Measurements from ENCODE around the gene CCNE1. TPM values are rescaled to one million over a fixed set of nuclear protein-coding genes. Genes with fewer than 3 reads are reported as not detected.

Gene CCNE1
- total and polyA plus RNA-seq, 2 of the 13 experiments (the other 11 are each of a cell fraction or from before 2014, with no cell fraction given): 16.0 to 50.6 TPM

DNA sequence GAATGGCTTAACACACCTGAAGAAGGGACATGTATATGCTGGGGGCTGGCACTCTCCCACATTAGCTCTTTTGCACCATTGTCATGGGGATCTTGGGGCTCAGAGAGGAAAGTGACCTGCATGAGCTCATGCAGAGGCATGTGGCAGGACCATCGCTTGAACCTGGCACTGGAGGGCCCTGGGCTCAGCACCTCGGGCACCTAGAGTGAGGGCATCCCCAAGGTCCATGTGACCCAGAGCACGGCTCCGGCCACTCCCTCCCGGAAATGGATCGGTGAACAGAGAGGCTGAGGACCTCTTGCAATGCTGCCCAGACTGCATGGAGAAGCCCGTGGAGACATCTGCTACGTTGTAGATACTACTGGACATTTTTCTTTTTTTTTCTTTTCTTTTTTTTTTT is 38.6 kb upstream of the CCNE1 start:
- no peak overlapping the region for H3K4me3 ChIP-seq (replicated peaks in 1 of 3; ENCODE audit: insufficient read depth in 1 of 3, low read depth in 2 of 3, low read length in 3 of 3)
- H3K79me2 ChIP-seq (ENCODE audit: insufficient read depth, low read length): no peaks in the 10 kb centered on the region
- H3K27me3 ChIP-seq (ENCODE audit: control insufficient read depth in 1 of 2, insufficient read depth in 2 of 2, low read length in 2 of 2): peaks cover 2 to 13% of the 10 kb centered on the region in 2 experiments; a peak in 3 of 5 replicates
- no peaks in the 10 kb centered on the region for H3K36me3 ChIP-seq (replicated peaks in 1 of 2; ENCODE audit: control insufficient read depth in 1 of 2, insufficient read depth in 2 of 2, low read length in 2 of 2)
- in situ Hi-C loops (cut with HindIII; ENCODE audit: extremely low pct_ligation_motif_present, low pct_unique_long_range_greater_than_20kb): no loop called here
- no peaks in the 10 kb centered on the region for H3K4me1 ChIP-seq (ENCODE audit: insufficient read depth, low read length)
- no peak overlapping the region for H3K4me2 ChIP-seq (ENCODE audit: low read depth, low read length)
- no peak for DNase-seq (ENCODE audit: low spot score)
- TF ChIP-seq MTA3 (CRISPR knock-in tag; IDR thresholded peaks at IDR 0.05) (no peak), ZNF609 (CRISPR knock-in tag; IDR thresholded peaks at IDR 0.05; ENCODE audit: borderline replicate concordance) (no peak), SMARCE1 (IDR thresholded peaks at IDR 0.05; ENCODE audit: borderline replicate concordance) (no peak), ZNF720 (CRISPR knock-in tag; IDR thresholded peaks at IDR 0.05) (no peak), ZNF205 (CRISPR knock-in tag; IDR thresholded peaks at IDR 0.05) (no peak), BCLAF1 (IDR thresholded peaks at IDR 0.05) (no peak), ZBED4 (CRISPR knock-in tag; IDR thresholded peaks at IDR 0.05; ENCODE audit: borderline replicate concordance) (no peak)
- H2AFZ ChIP-seq (ENCODE audit: low read length): no peak overlapping the region
- FAIRE-seq: no peak
- no peak for ATAC-seq
- H3K9ac ChIP-seq (ENCODE audit: insufficient read depth, low read depth, low read length): no peak overlapping the region
- BruUV-seq (replicated peaks): no TSS peak
- H3K9me3 ChIP-seq (ENCODE audit: low read length): no peaks in the 10 kb centered on the region
- intact Hi-C loops (cut with micrococcal nuclease; ENCODE audit: unreplicated experiment): no loop called here
- H3K27ac ChIP-seq (ENCODE audit: extremely low read length, insufficient read depth, low read length): no peak overlapping the region
- 58% methylated on average over 6 of the region's 8 CpGs for WGBS (ENCODE audit: low lambda C conversion rate)
- H4K20me1 ChIP-seq (ENCODE audit: insufficient read depth, low read length): no peaks in the 10 kb centered on the region
- CTCF ChIA-PET (ENCODE audit: low intra/inter-chr PET ratio, low total read pairs): interaction anchor here (2.9 kb wide), 1 partner anchor 99 kb away, joined by 44 read pairs; no protein-coding TSS in a partner anchor
- POLR2A ChIA-PET: no interaction called here
